KMS-11 (cell line): ENCODE results near the gene TNNC2.

Experiments
- H2AFZ ChIP-seq: fragments of 200-600 bp; sonication (generic); 2 replicates; pipeline ENCODE4 v1.6.1; 2016; ENCODE audit warnings: antibody characterized with exemption, mixed run types, low read depth
- H3K27ac ChIP-seq: fragments of 200-600 bp; sonication (generic); 2 replicates; pipeline ENCODE4 v1.6.1; 2016; ENCODE audit warnings: mild to moderate bottlenecking, mixed run types
- H3K27me3 ChIP-seq: fragments of 200-600 bp; sonication (generic); 2 replicates; pipeline ENCODE4 v1.6.1; 2017; ENCODE audit warnings: mild to moderate bottlenecking, low read depth, mixed run types, moderate library complexity; ENCODE audit not compliant: insufficient read depth
- H3K36me3 ChIP-seq: fragments of 200-600 bp; sonication (generic); 2 replicates; pipeline ENCODE4 v1.6.1; 2017; ENCODE audit warnings: mild to moderate bottlenecking, mixed run types; ENCODE audit not compliant: insufficient read depth
- H3K4me1 ChIP-seq: fragments of 200-600 bp; sonication (generic); 2 replicates; pipeline ENCODE4 v1.6.1; 2016; ENCODE audit warnings: mild to moderate bottlenecking, low read depth, mixed run types; ENCODE audit not compliant: poor library complexity, severe bottlenecking
- H3K4me2 ChIP-seq: fragments of 200-600 bp; sonication (generic); 2 replicates; pipeline ENCODE4 v1.7.0; 2016; ENCODE audit warnings: mild to moderate bottlenecking, mixed run types
- H3K4me3 ChIP-seq: fragments of 200-600 bp; sonication (generic); IDR thresholded peaks from 2 replicates; pipeline ENCODE4 v1.6.1; 2017; ENCODE audit warnings: low read depth, low read length, mixed read lengths; ENCODE audit not compliant: insufficient read depth
- H3K79me2 ChIP-seq: fragments of 200-600 bp; sonication (generic); 2 replicates; pipeline ENCODE4 v1.6.1; 2016; ENCODE audit warnings: low read depth, mixed run types; ENCODE audit not compliant: insufficient read depth
- H3K9ac ChIP-seq: fragments of 200-600 bp; sonication (generic); 2 replicates; pipeline ENCODE4 v1.6.1; 2016; ENCODE audit warnings: mild to moderate bottlenecking, mixed run types
- H4K20me1 ChIP-seq: fragments of 200-600 bp; sonication (generic); 2 replicates; pipeline ENCODE4 v1.6.1; 2016; ENCODE audit warnings: mild to moderate bottlenecking, mixed run types; ENCODE audit not compliant: insufficient read depth
- CTCF ChIP-seq: fragments of 200-600 bp; sonication (generic); conservative IDR thresholded peaks from 2 replicates; pipeline ENCODE4 v1.6.1; 2017; ENCODE audit warnings: low read depth, mild to moderate bottlenecking, antibody characterized with exemption, low read length, moderate library complexity, mixed read lengths

The TNNC2 gene

GRCh38 chr20:45780159-45780558 is 47.0 kb downstream of the TNNC2 start:
- Histone ChIP-seq H3K27me3 (no peaks in the 10 kb centered on the region), H4K20me1 (no peaks in the 10 kb centered on the region), H3K9ac (no peak overlapping the region), H3K4me1 (peaks cover 24% of the 10 kb centered on the region), H3K4me3 (no peak overlapping the region), H3K36me3 (no peaks in the 10 kb centered on the region), H3K79me2 (no peaks in the 10 kb centered on the region), H3K4me2 (no peak overlapping the region), H2AFZ (no peak overlapping the region), H3K27ac (no peak overlapping the region)
- no peak for TF ChIP-seq CTCF

- no peaks in the 10 kb centered on the region for H3K27me3 ChIP-seq
- peaks cover 24% of the 10 kb centered on the region for H3K4me1 ChIP-seq
- H3K27ac ChIP-seq, result peak overlapping the region; percentile 55
- H3K4me3 ChIP-seq, result no peak overlapping the region
- no peak for TF ChIP-seq CTCF
- H3K9ac ChIP-seq, result no peak overlapping the region
- H3K79me2 ChIP-seq, result no peaks in the 10 kb centered on the region
- peak overlapping the region; percentile 46; the same call in 1 of the 2 replicates for H3K4me2 ChIP-seq
- H3K36me3 ChIP-seq, result no peaks in the 10 kb centered on the region
- no peaks in the 10 kb centered on the region for H4K20me1 ChIP-seq
- H2AFZ ChIP-seq, result peak overlapping the region; percentile 45
These were observed 47.8 kb downstream of the TNNC2 start for GRCh38 chr20:45779011-45779915.

- H3K4me1 ChIP-seq, result peaks cover 31% of the 10 kb centered on the region
- no peaks in the 10 kb centered on the region for H3K36me3 ChIP-seq
- no peak overlapping the region for H3K4me2 ChIP-seq
- H3K79me2 ChIP-seq, result no peaks in the 10 kb centered on the region
- TF ChIP-seq CTCF, result no peak
- no peaks in the 10 kb centered on the region for H4K20me1 ChIP-seq
- H2AFZ ChIP-seq, result no peak overlapping the region
- H3K9ac ChIP-seq, result no peak overlapping the region
- no peak overlapping the region for H3K4me3 ChIP-seq
- no peaks in the 10 kb centered on the region for H3K27me3 ChIP-seq
- no peak overlapping the region for H3K27ac ChIP-seq
These were observed 50.2 kb downstream of the TNNC2 start for GRCh38 chr20:45776931-45777330.

GRCh38 chr20:45775411-45775810 is 51.7 kb downstream of the TNNC2 start:
- H3K9ac ChIP-seq, result no peak overlapping the region
- no peak overlapping the region for H2AFZ ChIP-seq
- no peaks in the 10 kb centered on the region for H3K79me2 ChIP-seq
- no peaks in the 10 kb centered on the region for H4K20me1 ChIP-seq
- no peaks in the 10 kb centered on the region for H3K27me3 ChIP-seq
- H3K4me1 ChIP-seq, result peaks cover 27% of the 10 kb centered on the region
- TF ChIP-seq CTCF, result no peak
- H3K36me3 ChIP-seq, result no peaks in the 10 kb centered on the region
- no peak overlapping the region for H3K27ac ChIP-seq
- no peak overlapping the region for H3K4me2 ChIP-seq
- H3K4me3 ChIP-seq, result no peak overlapping the region
